GM21360 (cell line): ENCODE results near the gene MCM9.

Experiments used
- ATAC-seq: cut with Tn5 transposase; IDR thresholded peaks from one replicate; pipeline ENCODE4 v1.9.1; 2021; ENCODE audit warnings: mild to moderate bottlenecking, moderate library complexity; ENCODE audit not compliant: unreplicated experiment

MCM9 gene

DNA sequence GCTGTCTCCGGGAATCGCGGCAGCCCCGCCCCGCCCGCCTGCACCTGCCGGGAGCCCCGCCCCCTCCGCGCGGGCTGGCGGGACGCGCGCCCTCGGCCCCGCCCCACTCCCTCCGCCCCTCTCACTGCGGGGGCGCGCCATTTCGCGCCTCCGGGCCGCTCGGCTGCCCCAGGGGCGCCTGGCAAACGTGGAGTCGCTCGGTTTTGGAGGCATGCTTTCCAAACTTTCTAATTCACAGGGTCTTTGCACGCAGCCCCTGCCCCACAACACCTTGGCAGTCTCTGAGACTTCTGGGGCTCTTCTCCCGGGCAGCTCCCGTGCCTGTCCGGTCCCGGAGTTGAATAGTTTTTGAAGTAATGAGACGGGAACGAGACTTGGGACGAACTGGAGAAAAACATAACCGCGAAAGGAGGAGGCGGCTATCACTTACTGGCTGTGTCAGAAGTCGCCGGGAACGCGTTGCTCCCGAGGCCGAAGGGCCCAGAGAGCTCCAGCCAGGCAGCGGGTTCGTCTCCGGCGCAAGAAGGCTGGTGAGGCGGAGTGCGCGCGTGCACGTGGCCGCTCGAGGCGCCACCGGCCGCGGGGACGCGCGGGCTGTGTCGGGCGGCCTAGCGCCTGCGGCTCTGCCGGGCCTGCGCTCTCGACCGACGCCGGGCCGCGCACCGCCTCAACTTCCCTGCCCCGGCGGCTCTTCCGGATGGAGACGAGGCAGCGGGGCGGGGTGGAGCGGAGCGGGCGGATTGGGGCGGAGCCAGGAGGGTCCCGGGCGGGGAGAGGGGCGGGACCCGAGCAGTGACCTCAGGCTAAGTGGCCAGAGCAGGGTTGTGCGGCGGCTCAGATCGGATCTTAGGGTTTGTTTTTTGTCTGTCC, at the start of gene MCM9:
Gene MCM9, minus strand, starts transcription at position 699 of the 870 bp plus-strand sequence. CDS start 3,436 bp downstream, outside the sequence.
- peak; percentile 95 for ATAC-seq

DNA sequence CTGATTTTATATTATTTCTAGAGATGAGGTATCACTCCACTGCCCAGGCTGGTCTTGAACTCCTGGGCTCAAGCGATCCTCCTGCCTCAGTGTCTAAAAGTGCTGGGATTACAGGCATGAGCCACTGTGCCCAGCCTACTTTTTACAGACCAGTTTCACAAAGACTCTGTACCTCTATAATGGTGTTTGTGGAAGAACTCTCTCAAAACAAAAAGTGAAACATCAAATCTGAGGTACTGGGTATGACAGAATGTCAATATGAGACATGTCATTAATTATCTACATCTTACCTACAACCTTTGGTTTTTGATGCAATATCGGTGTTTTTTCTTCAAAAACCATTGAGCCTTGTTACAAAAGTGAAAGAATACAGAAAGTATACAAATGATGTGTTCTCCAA, 49.4 kb upstream of the MCM9 start:
- ATAC-seq, result peak; percentile 51

DNA sequence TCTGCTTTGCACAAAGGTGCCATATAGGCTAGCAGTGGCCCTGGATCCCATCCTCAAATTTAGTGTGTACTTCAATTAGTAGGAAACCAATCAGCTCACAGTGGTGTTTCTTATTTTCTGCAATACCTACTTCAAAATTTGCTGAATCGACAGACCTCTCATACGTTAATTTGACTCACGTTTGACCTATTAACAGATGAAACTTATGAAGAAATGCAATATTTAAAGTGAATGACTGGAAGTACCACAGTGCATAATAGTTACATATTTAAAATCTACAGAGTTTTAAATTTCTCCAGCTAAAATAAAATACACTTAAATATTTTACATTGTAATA, 47.6 kb upstream of the MCM9 start:
- ATAC-seq, result no peak

DNA sequence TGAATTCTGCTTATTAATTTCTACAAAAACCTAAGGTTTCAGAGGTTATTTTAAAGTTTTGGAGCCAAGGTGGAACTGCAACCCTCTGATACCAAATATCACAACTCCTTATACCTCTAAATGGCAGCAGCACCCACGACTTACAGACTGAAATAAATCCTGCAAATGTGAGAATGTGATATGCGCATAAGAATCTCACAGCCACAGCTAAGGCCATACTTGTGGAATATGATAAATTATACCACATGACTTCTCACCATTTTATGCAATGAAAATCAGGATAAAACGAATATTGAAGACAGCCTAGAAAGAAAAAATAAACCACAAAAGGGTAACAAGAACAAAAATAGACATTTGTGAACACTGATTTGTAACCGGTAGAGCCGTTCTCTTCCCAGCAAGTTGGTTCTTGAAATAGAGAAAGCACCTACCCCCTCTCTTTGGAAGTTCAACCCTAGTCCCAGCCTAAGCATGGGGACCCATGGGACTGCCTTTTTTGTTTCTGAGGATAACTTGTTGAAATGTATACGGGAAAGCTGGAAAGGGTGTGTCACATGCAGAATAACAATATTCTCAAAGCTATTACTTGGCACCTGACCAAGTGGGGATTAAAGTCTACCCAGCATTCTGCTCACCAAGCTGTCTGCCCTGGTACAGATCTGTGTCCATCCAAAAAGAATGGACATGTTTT, 47.1 kb upstream of the MCM9 start:
- ATAC-seq, result no peak

DNA sequence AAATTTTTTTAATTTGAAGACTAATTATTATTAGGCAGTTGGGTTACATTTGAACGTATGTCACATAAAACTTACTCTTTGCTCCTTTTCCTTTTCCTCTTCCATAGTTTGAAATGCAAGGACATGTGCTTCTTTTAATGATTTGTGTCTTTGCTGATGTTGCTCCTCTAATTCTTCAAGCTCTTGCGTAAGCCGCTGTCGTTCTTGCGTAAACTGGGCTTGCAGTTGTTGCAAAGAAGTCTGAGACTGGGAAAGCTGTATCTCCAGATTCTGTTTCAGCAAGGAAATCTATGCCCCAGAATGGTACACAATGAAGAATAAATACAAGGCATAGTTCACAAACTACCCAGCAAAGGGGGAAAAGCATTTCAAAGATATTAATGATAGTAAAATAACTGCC, 45.1 kb upstream of the MCM9 start:
- ATAC-seq, result no peak

DNA sequence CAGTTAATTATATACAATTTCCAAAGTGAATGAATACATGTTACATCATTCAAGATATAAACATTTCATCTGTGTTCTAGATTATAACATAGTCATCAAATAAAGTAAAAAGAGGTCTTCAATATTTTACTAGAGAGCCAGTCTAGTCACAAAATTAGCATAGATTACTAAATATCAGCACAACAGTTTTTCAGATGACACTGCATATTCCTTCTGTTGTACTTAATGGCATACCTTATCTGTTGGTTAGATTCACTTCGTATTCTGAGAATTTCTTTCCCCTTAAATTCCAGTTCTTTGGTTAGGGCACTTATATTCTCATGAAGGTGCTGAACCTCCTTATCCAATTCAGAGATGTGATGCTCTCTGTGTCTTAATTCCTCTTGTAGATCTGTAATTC, 39.8 kb upstream of the MCM9 start:
- ATAC-seq, result no peak

DNA sequence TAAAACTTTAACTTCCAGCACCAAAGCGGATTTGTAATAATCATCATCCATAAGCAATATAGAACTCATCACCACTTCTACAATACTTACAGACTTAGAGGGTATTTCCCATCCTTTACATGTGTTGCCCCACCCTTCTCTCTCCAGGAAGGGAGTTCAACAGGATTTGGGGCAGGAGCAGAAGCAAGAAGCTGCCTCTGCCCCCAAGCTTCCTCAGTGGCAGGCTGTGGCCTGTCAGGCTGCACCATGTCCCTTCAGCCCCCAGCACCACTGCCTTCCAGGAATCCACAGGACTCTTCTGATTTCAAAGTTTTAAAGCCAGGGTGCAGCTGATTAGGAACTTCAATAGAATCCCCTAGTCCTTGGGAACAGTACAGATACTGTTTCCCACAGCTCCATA, 36.7 kb upstream of the MCM9 start:
- ATAC-seq, result no peak

DNA sequence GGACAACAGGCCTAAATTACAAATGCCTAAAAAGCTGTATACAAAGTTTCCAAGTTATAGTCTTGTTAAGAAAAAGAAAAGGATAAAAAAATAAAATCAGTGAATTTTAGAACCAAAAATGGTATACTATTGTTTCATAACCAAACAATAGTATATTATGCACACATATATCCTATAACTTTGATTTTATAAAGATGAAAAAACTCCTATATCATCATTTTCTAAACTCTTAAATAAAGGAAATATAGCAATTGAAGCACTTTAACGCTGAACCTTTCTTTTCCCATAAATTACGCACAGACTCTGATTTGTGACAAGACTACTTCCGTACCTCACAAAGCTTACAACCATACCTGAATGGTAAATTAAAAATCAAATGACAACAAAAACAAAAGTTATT, 35.9 kb upstream of the MCM9 start:
- no peak for ATAC-seq

DNA sequence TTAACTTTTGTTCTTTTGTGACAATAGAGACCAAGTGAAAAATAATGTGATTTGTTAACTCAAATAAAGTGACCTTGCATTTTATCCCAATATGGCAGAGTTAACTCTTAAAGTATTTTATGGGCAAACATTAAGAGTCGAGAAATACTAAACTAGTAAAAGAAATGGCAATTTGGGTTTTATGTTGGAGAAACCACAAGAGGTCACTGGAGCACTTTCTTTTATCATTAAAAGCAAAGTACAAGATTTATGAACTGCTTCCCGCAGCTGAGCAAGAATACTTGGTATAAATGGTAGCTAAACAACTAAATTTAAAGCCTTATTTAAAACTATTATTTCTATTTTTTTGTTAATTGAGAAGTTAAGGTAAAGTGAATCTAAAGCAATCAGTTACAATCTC, 33.5 kb upstream of the MCM9 start:
- ATAC-seq, result no peak

DNA sequence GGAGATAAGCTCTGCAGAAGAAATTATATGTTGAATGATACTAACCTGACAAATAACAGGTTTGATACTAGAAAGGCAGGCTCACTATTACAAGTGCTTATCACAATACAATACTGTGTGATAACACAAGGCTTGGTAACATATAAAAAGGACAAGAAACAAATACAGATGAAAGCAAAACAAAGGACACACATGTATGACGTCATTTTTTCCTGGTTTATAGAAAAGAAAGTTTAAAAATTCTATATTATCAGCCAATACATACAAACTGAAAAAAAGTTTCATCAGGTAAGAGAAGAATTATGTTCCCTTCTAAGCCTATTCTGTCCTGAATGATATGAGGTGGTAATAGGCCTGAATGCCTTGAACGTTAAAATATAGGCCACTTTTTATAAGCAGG, 32.3 kb upstream of the MCM9 start:
- no peak for ATAC-seq

DNA sequence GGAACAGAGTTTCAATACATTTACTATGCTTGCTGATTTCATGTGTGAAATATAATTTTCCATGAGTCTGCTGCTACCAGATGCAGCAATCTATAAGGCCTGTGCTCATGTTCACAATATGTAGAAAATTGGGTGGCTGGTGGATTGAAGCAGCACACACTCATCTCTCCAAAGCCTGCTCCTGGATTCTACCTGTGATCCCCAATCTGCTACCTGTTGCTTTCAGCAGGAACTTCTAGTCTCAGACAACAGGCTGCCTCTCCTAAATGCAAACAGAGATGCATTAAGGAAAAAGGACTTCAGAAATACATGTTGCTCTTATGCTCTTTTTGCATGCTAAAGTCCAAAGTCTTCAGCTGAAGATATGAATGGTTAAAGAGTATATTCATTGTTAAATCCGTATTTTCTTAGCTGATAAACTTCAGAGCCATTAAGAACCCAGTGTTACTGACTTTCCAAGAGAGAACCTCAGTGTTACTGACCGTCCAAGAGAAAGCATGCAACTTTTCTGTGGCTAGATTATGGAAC, 30.9 kb upstream of the MCM9 start:
- ATAC-seq, result no peak

DNA sequence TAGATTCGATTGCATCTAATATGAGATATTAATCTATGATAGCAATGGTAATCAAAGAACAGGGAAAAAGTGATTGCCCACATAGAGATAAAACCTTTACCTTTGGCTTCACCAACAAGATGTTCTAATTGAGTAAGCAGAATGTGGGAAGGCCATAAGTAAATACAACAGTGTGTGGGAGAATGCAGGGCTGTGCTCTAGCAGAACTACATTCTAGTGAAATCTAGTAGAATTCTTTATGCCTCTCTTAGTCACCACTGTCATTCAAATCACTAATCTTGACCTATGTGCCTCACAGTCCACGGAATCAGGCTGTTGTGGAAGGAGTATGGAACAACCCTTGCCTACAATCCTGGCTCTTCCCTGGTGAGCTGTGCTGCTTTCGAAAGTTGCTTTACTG, 30.4 kb upstream of the MCM9 start:
- ATAC-seq, result no peak

DNA sequence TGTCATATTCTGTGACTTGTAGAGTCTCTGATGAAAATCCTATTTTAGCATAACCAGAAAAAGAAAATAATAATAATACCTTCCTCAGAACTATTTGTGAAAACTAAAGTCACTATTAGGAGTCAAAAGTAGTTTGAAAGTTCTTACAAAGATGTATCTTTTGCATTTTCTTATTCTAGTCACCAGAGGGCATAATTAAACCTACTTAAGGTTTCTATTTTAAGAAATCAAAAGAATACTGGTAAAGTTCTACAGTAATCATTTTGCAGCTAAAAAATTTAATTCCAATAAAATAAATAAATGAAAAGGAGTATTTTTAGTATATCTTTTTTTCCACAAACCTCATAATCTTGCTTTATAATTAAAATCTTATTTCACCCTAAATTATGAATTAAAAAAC, 28.0 kb upstream of the MCM9 start:
- no peak for ATAC-seq

DNA sequence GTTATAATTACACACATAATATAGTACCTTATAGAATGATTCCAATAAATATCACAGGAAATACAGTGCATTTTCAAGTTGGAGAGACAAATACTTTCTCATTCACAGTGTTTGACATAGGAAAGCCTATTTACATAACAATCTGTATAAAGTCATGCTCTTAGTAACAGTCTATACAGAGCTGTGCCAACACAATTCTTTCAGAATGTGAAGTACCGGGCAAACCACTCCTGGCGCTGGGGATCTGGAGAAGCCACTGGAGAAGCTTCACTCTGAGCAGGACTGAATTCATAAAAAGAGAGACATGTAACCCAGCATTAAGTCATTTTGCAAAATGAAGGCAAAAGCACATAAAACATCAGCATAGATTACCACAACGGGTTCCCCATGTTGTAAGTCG, 24.9 kb upstream of the MCM9 start:
- no peak for ATAC-seq

DNA sequence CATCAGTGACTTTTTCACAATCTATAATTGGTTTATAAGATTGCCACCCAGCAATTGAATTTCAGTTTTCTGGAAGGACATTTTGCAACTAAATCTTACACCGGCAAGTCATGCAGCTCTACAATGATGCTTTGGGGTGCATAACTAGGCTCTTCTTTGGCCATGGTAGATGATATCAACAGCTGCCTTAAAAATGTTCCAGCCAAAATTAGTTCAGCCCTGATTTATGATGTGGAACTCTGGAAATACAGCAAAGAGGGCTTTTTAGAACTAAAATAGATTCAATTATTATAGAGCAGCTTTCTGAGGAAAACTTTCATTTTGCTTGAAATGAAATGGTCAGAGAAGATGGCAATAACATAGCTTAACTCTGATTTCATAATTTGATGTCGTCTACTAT, 18.4 kb upstream of the MCM9 start:
- ATAC-seq, result no peak

DNA sequence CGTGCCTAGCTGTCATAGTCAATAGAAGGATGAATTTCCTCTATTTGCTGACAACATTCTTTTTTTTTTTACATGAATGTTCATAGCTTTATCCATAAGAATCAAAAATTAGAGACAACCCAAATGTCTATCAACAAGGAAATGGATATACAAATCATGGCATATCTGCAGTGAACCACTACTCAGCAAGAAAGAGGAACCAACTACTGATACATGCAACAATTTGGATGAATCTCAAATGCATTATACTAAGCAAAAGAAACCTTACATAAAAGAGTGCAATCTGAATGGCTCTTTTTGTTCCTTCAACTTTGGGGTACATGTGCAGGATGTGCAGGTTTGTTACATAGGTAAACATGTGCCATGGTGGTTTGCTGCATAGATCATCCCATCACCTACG, 17.7 kb upstream of the MCM9 start:
- ATAC-seq, result no peak

DNA sequence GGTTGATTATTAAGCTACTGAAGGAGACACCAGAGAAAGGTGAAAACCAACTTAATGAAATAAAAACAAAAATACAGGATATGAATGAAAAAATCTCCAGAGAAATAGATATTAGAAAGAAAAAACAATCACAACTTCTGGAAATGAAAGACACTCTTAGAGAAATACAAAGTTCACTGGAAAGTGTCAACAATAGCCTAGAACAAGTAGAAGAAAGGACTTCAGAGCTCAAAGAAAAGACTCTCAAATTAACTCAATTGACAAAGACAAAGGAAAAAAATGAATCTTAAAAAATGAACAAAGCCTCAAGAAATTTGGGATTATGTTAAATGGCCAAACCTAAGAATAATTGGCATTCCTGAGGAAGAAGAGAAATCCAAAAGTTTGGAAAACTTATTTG, 10.3 kb upstream of the MCM9 start:
- ATAC-seq, result no peak

DNA sequence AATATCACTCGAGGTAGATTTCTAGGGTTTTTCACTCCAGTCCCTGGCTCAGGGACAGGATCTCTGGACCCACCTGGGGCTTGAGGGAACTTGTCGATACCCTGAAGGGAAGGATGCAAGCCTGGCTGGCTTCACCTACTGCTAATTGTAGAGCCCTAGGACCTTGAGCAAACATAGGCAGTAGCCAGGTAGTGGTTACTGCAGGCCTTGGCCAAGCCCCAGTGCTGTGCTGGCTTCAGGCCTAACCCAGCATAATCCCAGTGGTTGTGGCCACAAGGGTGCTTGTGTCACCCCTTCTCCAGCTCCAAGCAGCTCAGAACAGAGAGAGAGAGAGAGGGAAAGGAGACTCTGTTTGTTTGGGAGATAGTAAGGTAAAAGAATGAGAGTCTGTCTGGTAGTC, 5.8 kb upstream of the MCM9 start:
- ATAC-seq, result no peak

DNA sequence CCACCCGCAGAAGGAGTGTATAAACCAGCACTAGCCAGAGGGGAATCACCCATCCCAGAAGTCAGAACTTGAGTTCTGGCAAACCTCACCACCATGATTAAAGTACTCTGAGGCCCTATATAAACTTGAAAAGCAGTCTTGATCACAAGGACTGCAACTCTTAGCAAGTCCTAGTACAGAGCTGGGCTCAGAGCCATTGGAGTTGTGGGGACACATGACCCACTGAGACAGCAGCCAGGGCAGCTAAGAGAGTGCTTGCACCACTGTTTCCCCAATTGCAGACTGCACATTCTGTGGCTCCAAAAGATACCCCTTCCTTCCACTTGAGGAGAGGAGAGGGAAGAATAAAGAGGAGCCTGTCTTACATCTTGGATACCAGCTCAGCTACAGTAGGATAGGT, 4.7 kb upstream of the MCM9 start:
- ATAC-seq, result no peak

DNA sequence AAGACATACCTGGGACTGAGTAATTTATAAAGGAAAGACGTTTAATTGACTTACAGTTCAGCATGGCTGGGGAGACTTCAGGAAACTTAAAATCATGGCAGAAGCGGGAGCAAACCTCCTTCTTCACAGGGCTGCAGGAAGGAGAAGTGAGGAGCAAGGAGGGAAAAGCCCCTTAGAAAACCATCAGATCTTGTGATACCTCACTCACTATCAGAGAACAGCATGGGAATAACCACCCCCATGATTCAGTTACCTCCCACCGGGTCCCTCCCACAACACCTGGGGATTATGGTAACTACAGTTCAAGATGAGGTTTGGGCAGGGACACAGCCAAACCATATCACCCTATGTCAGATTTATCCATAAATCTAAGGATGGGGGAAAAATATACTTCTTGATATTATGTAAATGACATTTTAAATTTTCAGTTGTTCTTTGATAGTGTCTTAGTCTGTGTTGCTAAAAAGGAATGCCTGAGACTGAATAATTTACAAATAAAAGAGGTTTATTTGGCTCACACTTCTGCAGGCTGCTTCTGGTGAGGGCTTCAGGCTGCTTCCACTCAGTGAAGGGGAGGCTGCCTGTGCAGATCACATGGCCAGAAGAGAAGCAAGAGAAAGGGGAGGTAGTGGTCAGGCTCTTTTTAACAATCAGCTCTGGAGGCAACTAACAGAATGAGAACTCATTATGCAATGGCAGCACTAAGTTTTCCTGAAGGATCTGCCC, 1.2 kb upstream of the MCM9 start:
- ATAC-seq, result no peak

DNA sequence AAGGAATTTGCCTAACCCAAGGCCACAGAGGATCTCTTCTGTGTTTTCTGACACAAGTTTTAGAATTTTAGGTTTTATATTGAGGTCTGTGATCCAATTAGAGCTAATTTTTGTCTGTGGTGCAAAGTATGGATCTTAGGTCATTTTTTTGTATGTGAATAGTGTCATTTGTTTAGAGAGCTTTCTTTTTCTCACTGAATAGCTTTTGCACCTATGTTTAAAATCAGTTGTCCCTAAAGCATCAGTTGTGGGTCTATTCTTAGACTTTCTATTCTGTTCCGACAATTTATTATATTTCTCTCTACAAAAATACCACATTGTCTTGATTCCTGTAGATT, 341 bp upstream of the MCM9 start:
- ATAC-seq, result peak; percentile 4
